Stimulated activated CD8-positive, alpha-beta memory T cell treated with anti-CD3 and anti-CD28 coated beads, Interleukin-12 subunit alpha, Interleukin-12 subunit beta, amount 100 ng/mL, for 24 hours (primary cell): ENCODE measurements around the gene CRYGB.
"Not testable (repeated sequence)": the region's sequence is repeated elsewhere in the genome, so short reads cannot be mapped to it uniquely, and the experiment has no call there.

Experiments
- DNase-seq: peaks from one replicate; pipeline ENCODE4 v3.0.0-alpha.2; 2020; ENCODE audit errors: extremely low read depth

The CRYGB gene

GRCh38 chr2:208150094-208150493 is 4.1 kb upstream of the CRYGB start:
- DNase-seq = no peak

GRCh38 chr2:208148803-208149202 is 2.8 kb upstream of the CRYGB start:
- no peak for DNase-seq

DNA sequence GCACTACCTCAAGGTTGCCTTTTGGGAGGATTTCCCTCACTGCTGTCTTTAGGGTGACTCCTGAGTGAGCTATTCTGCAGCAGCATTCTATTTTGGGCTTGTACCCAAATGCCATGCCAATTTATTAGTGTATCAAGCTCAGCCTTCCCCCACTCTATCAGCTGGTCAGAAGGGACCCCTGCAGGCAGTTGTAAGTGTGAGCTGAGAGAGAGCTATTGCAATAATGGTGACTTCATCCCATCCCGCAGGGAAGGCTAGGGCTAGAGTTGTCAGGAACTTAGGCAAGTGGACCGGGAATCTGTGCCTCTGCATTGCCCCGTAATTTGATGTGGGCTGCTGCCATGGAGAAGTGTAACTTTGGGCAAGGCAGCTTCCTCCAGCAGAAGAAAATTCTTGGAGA is 1.8 kb upstream of the CRYGB start:
- DNase-seq = no peak

DNA sequence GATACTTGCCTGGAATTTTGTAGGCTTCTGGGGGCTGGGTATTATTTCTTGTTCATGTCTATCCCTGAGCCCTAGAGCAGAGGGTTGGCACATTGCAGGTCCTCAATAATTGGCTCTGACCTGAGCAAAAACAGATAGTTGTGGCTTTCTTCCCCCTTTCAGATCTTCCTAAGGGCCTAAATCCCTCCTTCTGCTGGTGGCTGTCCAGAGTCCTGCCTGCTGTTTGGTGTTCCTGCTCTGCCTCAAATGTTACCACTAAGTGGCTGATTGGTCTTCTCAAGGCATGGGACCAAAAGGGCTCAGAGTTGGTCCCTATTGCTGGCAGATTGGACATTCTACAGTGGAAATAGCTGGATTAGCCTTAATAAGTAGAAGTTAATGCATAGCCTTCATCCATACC is 1.1 kb upstream of the CRYGB start:
- no peak for DNase-seq

DNA sequence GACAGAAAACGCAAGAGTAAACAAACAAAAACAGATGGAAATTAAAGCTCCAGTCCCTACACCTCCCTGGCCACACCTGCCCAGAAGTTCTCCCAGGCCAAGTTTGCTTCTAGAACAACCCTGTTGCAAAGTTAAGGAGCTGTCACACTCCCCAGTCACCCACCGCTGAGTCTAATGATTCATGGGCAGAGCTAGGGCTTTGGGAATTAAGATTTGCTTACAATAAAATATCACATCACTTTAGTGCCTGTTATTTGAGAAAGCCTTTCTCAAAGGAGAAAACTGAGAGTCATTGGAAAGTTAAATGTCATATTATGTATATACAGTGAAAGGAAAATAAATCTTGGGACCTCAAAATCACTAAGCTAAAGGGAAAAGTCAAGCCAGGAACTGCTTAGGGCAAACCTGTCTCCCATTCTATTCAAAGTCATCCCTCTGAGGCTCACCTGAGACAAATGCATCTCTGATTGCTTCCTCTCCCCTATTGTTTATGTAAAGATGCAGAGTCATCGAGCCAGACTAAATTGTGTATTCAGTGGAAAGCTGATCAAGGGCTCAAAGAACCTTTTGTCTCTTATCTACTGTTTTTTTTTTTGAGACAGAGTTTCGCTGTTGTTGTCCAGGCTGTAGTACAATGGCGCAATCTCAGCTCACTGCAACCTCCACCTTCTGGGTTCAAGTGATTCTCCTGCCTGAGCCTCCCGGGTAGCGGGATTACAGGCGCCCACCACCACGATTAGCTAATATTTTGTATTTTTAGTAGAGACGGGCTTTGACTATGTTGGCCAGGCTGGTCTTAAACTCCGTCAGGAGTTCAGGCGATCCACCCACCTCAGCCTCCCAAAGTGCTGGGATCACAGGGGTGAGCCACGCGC is 2.8 kb downstream of the CRYGB start:
- DNase-seq = no peak

DNA sequence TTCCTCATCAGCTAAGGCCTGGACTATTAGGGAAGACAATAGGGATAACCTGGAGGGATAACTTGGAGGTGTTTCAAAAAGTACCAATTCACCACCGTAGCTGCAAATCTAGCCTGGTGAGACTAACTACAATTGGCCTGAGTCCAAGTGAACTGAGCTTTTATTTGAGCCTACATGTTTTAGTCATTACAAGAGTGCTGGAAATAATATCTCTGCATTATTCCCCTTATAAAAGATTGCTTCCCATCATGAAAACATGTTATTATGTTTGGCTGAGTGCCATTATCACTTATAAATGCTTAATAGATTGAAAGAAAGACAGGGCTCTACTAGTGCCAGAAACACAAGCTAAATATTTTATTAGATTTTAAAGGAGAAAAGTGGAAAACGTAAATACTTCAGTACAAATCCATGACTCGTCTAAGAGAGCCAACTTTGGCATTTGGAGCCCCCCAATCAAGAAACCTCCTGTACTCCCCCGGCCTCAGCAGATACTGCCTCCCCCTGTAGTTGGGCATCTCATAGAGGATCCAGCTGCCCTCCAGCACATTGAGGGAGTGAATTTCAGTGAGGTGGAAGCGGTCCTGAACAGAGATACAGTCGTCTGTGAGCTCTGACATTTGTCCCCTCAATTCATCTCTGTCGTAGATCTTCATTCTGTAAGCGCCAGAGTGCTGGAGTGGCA is 3.6 kb downstream of the CRYGB start:
- DNase-seq = no peak

- DNase-seq = no peak
Measured at GRCh38 chr2:208139447-208139846, 6.5 kb downstream of the CRYGB start.

GRCh38 chr2:208138334-208138733 is 7.6 kb downstream of the CRYGB start:
- DNase-seq = not testable (repeated sequence)

- no peak for DNase-seq
Measured at GRCh38 chr2:208136716-208137094, 9.3 kb downstream of the CRYGB start.

GRCh38 chr2:208135794-208136715 is 9.9 kb downstream of the CRYGB start:
- no peak for DNase-seq

- no peak for DNase-seq
Measured at GRCh38 chr2:208134928-208135586, 10.9 kb downstream of the CRYGB start.

DNA sequence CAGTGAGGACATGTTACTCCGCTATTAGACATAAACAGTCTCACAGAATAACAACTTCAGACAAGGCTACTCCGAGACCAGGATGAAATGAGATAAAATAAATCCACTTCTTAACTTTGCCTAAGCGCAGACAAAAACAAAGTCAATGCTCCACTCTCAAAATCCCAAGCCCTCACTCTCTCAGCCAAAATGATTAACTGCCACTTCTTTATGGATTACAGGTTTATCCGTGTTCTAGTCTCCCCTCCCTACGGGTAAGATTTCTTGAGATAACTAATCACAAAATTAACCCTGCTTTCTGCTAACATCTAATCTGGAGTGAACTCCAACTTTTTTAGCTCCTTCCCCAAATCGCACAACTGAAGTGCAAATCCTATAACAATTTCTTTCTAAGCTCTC is 15.2 kb downstream of the CRYGB start:
- no peak for DNase-seq

- DNase-seq = no peak
Measured at GRCh38 chr2:208129744-208130711, 15.9 kb downstream of the CRYGB start, which contains the start of gene CRYGC. Gene CRYGC (minus strand): TSS chr2:208129828. CDS start chr2:208129792, 36 bp downstream.

DNA sequence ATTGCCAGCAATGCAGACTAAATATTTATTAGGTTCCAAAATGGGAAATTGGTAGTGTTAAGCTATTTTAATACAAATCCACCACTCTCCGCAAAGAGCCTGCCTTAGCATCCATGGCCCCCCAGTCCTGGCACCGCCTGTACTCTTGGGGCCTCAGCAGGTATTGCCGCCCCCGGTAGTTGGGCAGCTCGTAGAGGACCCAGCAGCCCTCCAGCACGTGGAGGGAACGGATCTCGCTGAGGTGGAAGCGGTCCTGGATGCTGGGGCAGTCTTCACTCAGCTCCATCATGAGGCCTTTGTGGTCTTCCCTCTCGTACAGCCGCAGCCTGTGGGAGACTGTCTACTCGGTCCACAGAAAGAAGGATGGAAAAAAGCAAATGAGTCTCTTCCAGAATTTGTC is 17.8 kb downstream of the CRYGB start:
- no peak for DNase-seq

DNA sequence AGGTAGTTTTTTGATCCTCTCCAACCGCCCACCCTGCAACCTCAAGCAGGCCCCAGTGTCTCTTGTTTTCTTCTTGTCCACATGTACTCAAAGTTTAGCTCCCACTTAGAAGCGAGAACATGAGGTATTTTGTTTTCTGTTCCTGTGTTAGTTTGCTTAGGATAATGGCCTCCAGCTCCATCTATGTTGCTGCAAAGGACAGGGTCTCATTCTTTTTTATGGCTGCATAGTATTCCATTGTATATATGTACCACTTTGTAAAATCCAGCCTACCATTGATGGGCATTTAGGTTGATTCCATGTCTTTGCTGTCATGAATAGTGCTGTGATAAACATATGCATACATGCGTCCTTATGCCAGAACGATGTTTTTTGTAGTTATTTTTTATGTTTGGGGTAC is 18.9 kb downstream of the CRYGB start:
- DNase-seq = no peak

DNA sequence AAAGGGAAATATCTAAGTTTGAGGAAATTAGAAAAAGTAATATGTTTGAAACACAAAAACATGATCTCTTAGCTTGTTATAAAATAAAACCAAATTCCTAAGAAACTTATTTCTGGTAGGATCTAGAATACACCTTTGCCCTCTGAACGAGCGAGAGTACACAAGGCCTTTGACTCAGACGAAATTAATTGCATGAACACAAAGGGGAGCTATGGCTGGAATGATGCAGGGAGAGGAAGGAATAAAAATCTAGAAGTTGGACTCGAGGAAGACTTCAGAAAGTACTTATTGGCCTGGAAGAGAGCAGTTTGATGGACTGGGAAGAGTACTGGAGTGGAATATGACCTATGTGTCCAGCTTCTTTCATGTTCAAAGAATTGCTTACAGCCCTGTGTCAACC is 20.7 kb downstream of the CRYGB start:
- DNase-seq = no peak

GRCh38 chr2:208124013-208124715 is 21.8 kb downstream of the CRYGB start, which contains the start of gene CRYGD:
Gene CRYGD (minus strand): TSS chr2:208124524. CDS start chr2:208124473, 51 bp downstream.
- DNase-seq = not testable (repeated sequence)

GRCh38 chr2:208122248-208122647 is 23.7 kb downstream of the CRYGB start:
- DNase-seq = no peak

DNA sequence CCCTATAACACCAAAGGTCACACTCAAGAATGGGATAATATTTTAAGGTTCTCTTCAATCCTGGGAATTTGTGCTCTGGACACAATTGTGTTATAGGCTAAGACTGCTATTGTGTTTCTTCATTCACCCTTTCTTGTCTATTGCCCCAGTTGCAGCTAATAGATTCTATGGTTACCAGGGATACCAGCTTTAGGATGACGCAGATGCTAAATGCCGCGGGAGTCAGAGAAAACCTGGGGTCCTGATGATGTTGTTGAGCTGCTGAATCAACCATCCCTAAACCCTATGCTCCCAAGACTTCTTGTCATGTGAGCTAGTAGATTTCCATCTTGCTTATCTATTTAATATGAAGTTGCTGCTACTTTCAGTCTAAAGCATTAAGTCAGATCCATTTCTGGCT is 27.0 kb downstream of the CRYGB start:
- DNase-seq = no peak

GRCh38 chr2:208117390-208117789 is 28.6 kb downstream of the CRYGB start:
- DNase-seq = not testable (repeated sequence)
